ENCODE data around the gene PPP3CA.

Gene PPP3CA

GRCh38 chr4:101331017-101331416, 16.3 kb downstream of the PPP3CA start:
- DNase-seq: no peak

- no peak for DNase-seq
These were observed 17.7 kb downstream of the PPP3CA start for GRCh38 chr4:101329592-101329991.

- DNase-seq: no peak
These were observed 19.2 kb downstream of the PPP3CA start for GRCh38 chr4:101328063-101328602.

- no peak for DNase-seq
These were observed 20.8 kb downstream of the PPP3CA start for GRCh38 chr4:101326576-101326975.

- DNase-seq: no peak
These were observed 24.6 kb downstream of the PPP3CA start for GRCh38 chr4:101322743-101323142.

GRCh38 chr4:101321481-101322042, 25.8 kb downstream of the PPP3CA start:
- no peak for DNase-seq

GRCh38 chr4:101315786-101316185, 31.5 kb downstream of the PPP3CA start:
- DNase-seq: no peak

- no peak for DNase-seq
These were observed 32.3 kb downstream of the PPP3CA start for GRCh38 chr4:101315041-101315440.

GRCh38 chr4:101309925-101310324, 37.4 kb downstream of the PPP3CA start:
- no peak for DNase-seq

GRCh38 chr4:101307899-101308298, 39.4 kb downstream of the PPP3CA start:
- peak; percentile 16 for DNase-seq

- no peak for DNase-seq
These were observed 40.3 kb downstream of the PPP3CA start for GRCh38 chr4:101306764-101307615.

GRCh38 chr4:101306225-101306624, 41.1 kb downstream of the PPP3CA start:
- DNase-seq: no peak

- peak; percentile 60 for DNase-seq
These were observed 42.4 kb downstream of the PPP3CA start for GRCh38 chr4:101304916-101305315.

GRCh38 chr4:101299899-101300540, 47.3 kb downstream of the PPP3CA start:
- no peak for DNase-seq

GRCh38 chr4:101299021-101299420, 48.3 kb downstream of the PPP3CA start:
- no peak for DNase-seq

GRCh38 chr4:101295691-101296090, 51.6 kb downstream of the PPP3CA start:
- no peak for DNase-seq

- no peak for DNase-seq
These were observed 52.7 kb downstream of the PPP3CA start for GRCh38 chr4:101294597-101294996.

GRCh38 chr4:101292901-101293300, 54.4 kb downstream of the PPP3CA start:
- DNase-seq: peak; percentile 35

GRCh38 chr4:101292214-101292613, 55.1 kb downstream of the PPP3CA start:
- no peak for DNase-seq

- no peak for DNase-seq
These were observed 56.1 kb downstream of the PPP3CA start for GRCh38 chr4:101291198-101291597.

- no peak for DNase-seq
These were observed 56.7 kb downstream of the PPP3CA start for GRCh38 chr4:101290654-101291053.

GRCh38 chr4:101289306-101289705, 58.0 kb downstream of the PPP3CA start:
- DNase-seq: no peak

- DNase-seq: no peak
These were observed 58.8 kb downstream of the PPP3CA start for GRCh38 chr4:101288365-101289145.

Measured in fibroblast of skin of back (primary cell).